Lung (tissue), 12 donors: ENCODE data around the gene BHLHA15. TPM values are rescaled to one million over a fixed set of nuclear protein-coding genes. Genes with fewer than 3 reads are reported as not detected.

ENCODE experiments used
- ATAC-seq: fragments of 200-7000 bp; cut with Tn5 transposase; one replicate; pipeline ENCODE4 v1.9.1; 2020; ENCODE audit warnings: moderate number of reproducible peaks; ENCODE audit not compliant: insufficient read depth, low FRiP score
- DNase-seq, 3 donors: peaks; one replicate each; pipeline ENCODE4 v3.0.0-alpha.2; 2013 to 2017
- H3K27ac ChIP-seq, 2 donors: one replicate each; pipeline ENCODE4 v1.5.1; 2013; ENCODE audit warnings: mild to moderate bottlenecking in 2 of 2, moderate library complexity in 2 of 2, control low read depth in 1 of 2, inconsistent platforms in 1 of 2, low read depth in 1 of 2, low read length in 1 of 2
- H3K27me3 ChIP-seq, 3 donors: one replicate each; pipeline ENCODE4 v1.5.1; 2013; ENCODE audit warnings: low read length in 2 of 3; ENCODE audit not compliant: control insufficient read depth in 3 of 3, insufficient read depth in 3 of 3
- H3K36me3 ChIP-seq, 4 donors: one replicate each; pipeline ENCODE4 v1.5.1; 2013; ENCODE audit warnings: low read length in 4 of 4, mild to moderate bottlenecking in 1 of 4, moderate library complexity in 1 of 4; ENCODE audit not compliant: control insufficient read depth in 4 of 4, insufficient read depth in 4 of 4
- H3K4me1 ChIP-seq, 5 donors: one replicate each; pipeline ENCODE4 v1.5.1; 2013; ENCODE audit warnings: low read length in 5 of 5, mild to moderate bottlenecking in 2 of 5, moderate library complexity in 1 of 5; ENCODE audit not compliant: control insufficient read depth in 5 of 5, insufficient read depth in 5 of 5
- H3K4me3 ChIP-seq: one replicate; pipeline ENCODE4 v1.5.1; 2013; ENCODE audit warnings: mild to moderate bottlenecking, control low read depth, moderate library complexity
- H3K9ac ChIP-seq, 2 donors: one replicate each; pipeline ENCODE4 v1.5.1; 2013; ENCODE audit warnings: low read length in 2 of 2, control low read depth in 1 of 2; ENCODE audit not compliant: insufficient read depth in 1 of 2
- H3K9me3 ChIP-seq, 4 donors: one replicate each; pipeline ENCODE4 v1.5.1; 2013; ENCODE audit warnings: low read length in 3 of 4, mild to moderate bottlenecking in 1 of 4, moderate library complexity in 1 of 4; ENCODE audit not compliant: control insufficient read depth in 4 of 4, insufficient read depth in 3 of 4
- WGBS, 2 donors: extraction: QIAGEN DNeasy Blood & Tissue Kit; methylation state at CpG; one replicate each; pipeline ENCODE4 v1.1.7; 2013; 5-methylcytosine and 5-hydroxymethylcytosine counted together
- polyA plus RNA-seq, 2 donors: library from polyadenylated mRNA; stranded (reverse); fragments of 200-250 nt; gene quantifications; one replicate each; pipeline ENCODE4 v1.2.1, GENCODE V29; 2013
- total RNA-seq, 2 donors: library from RNA; depleted of rRNA in 1 of 2; stranded (reverse); fragments of >200 nt in 1 of 2; gene quantifications; one replicate each; pipeline ENCODE4 v1.2.1, GENCODE V29; 2014 to 2021
- TF ChIP-seq, protein P1 (sequence below): IDR thresholded peaks from 2 replicates; pipeline ENCODE4 v1.5.1; 2012; ENCODE audit warnings: mild to moderate bottlenecking; ENCODE audit errors: control extremely low read depth, extremely low read depth
- donor health status: control.
- donor health status: control.
- donor health status: Bipolar disorder and iron deficiency.
- donor health status: healthy.
- donor health status: DM: yes; HTN: yes; CAD: no.

BHLHA15 gene
- total and polyA plus RNA-seq, 4 donors, result 0.93 to 4.0 (median 2.6) TPM

DNA sequence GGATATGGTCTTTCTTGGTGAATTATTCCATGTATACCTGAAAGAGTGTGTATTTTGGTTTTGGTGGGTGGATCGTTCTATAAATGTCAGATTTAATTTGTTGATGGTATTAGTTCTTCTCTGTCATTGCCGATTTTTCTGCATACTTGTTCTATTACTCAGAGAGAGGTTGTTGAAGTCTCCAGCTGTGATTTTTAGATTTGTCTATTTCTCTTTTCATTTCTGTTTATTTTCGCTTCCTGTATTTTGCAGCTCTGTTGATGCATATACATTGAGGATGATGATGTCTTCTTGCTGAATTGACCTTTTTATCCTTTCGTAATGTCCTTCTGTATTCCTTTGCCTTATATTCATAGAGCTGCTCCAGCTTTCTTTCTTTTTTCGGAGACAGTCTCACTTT, 12.1 kb upstream of the BHLHA15 start:
- TF ChIP-seq, protein P1, sequence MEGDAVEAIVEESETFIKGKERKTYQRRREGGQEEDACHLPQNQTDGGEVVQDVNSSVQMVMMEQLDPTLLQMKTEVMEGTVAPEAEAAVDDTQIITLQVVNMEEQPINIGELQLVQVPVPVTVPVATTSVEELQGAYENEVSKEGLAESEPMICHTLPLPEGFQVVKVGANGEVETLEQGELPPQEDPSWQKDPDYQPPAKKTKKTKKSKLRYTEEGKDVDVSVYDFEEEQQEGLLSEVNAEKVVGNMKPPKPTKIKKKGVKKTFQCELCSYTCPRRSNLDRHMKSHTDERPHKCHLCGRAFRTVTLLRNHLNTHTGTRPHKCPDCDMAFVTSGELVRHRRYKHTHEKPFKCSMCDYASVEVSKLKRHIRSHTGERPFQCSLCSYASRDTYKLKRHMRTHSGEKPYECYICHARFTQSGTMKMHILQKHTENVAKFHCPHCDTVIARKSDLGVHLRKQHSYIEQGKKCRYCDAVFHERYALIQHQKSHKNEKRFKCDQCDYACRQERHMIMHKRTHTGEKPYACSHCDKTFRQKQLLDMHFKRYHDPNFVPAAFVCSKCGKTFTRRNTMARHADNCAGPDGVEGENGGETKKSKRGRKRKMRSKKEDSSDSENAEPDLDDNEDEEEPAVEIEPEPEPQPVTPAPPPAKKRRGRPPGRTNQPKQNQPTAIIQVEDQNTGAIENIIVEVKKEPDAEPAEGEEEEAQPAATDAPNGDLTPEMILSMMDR, result no peak
- no peaks in the 10 kb centered on the region for H3K9me3 ChIP-seq
- ATAC-seq (no peak), DNase-seq (no peak)
- peaks cover 4 to 14% (median 9%) of the 10 kb centered on the region in 4 donors for H3K36me3 ChIP-seq
- H3K27ac ChIP-seq, result no peak overlapping the region
- 96 to 97% methylated on average over 5 of the region's 5 CpGs for WGBS, 2 donors
- no peak overlapping the region for H3K4me3 ChIP-seq
- H3K27me3 ChIP-seq, result no peaks in the 10 kb centered on the region
- no peaks in the 10 kb centered on the region for H3K4me1 ChIP-seq
- no peak overlapping the region for H3K9ac ChIP-seq

DNA sequence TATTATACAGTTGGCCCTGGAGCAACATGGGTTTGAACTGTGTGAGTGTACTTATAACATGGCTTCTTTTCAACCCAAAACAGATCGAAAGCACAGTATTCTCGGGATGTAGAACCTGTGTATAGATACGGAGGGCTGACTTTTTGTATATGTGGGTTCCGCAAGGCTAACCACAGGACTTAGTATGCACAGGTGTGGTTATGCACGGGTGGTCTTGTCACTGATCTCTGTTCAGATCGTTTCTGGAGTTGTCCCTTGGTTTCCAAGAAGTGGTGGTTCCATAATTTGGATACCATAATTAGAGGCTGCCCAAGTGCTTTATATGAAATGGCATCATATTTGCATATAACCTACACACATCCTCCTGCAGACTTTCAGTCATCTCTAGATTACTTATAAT, 10.9 kb upstream of the BHLHA15 start:
- ATAC-seq (no peak), DNase-seq (no peak)
- no peak overlapping the region for H3K4me3 ChIP-seq
- peaks cover 0 to 18% (median 3%) of the 10 kb centered on the region in 4 donors for H3K36me3 ChIP-seq
- peaks cover 0 to 3% (median 0%) of the 10 kb centered on the region in 5 donors for H3K4me1 ChIP-seq
- H3K27me3 ChIP-seq, result no peaks in the 10 kb centered on the region
- WGBS, 2 donors, result 91 to 92% methylated on average over 6 of the region's 6 CpGs
- no peaks in the 10 kb centered on the region for H3K9me3 ChIP-seq
- TF ChIP-seq, protein P1, result no peak
- H3K27ac ChIP-seq, result no peak overlapping the region
- no peak overlapping the region for H3K9ac ChIP-seq

DNA sequence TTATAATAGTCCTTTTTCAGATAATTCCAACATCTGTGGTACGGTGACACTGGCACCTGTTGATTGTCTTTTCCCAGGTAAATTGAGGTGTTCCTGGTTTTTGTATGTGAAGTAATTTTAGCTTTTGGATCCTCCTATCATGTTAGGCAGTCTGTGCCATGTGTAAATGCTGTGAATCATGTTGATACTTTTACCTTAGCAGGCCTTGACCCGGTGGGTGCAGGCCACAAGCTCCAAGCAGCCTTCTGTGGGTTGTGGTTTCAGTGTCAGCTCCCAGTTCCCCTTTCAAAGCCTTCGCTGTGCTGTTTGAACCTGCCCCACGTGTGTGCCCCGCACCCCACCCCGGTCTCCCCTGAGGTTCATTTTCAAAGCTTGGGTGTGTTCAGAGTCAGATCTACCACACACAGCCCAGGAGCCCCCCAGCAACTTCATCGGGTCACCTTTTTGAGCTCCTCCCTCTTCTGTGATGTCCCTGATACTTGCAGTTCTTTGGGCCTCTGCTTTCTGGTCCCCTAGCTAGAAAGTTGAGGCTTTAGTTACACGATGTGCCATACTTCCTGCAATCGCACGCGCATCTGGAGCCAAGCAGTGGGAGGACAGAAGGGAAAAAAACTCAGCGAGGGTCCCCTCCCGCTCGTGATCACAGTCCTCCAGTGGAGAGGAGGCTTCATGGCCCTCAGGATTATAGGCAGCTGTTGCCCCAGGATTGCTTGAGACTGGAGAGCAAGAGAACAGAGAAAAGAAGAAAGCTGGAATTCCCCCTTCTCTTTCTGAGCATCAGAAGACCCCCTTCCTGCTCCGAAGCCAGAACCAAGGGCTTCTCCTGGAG, 8.7 kb upstream of the BHLHA15 start:
- Histone ChIP-seq H3K9ac (no peak overlapping the region), H3K27me3 (no peaks in the 10 kb centered on the region), H3K4me3 (no peak overlapping the region), H3K27ac (no peak overlapping the region), H3K4me1 (peaks cover 0 to 3% (median 0%) of the 10 kb centered on the region in 5 donors), H3K9me3 (no peaks in the 10 kb centered on the region), H3K36me3 (peaks cover 0 to 30% (median 0%) of the 10 kb centered on the region in 4 donors)
- DNase-seq, result no peak
- 39 to 68% methylated on average over 15 of the region's 15 CpGs for WGBS, 2 donors
- ATAC-seq, result peak; percentile 34
- TF ChIP-seq, protein P1, result no peak
